ENCODE measurements around the gene CD81. TPM values are rescaled to one million over a fixed set of nuclear protein-coding genes. Genes with fewer than 3 reads are reported as not detected.

CD81 gene
- total RNA-seq, 2 donors from 2014 or later, result 111 to 217 TPM

- no peak for DNase-seq
- intact Hi-C loops (cut with DNase I, micrococcal nuclease), result loop anchor here (5.0 to 10.0 kb wide), 6 partner anchors 102 to 470 kb away; partner anchors contain the start of genes C11orf21 (in 1 of the 2) and TSPAN32 (in 1 of the 2)
- no peak for ATAC-seq
Measured at GRCh38 chr11:2424811-2425495, 47.8 kb downstream of the CD81 start.

GRCh38 chr11:2425506-2425905 is 48.4 kb downstream of the CD81 start:
- ATAC-seq (no peak), DNase-seq (no peak)
- intact Hi-C loops (cut with DNase I, micrococcal nuclease), result loop anchor here (5.0 to 10.0 kb wide), 3 partner anchors 102 to 469 kb away; no protein-coding TSS in a partner anchor

GRCh38 chr11:2426221-2426620 is 49.1 kb downstream of the CD81 start:
- DNase-seq (no peak), ATAC-seq (no peak)
- intact Hi-C loops (cut with DNase I, micrococcal nuclease), result loop anchor here (5.0 to 10.0 kb wide), 3 partner anchors 101 to 469 kb away; no protein-coding TSS in a partner anchor

- intact Hi-C loops (cut with DNase I, micrococcal nuclease), result loop anchor here (5.0 to 10.0 kb wide), 3 partner anchors 100 to 468 kb away; no protein-coding TSS in a partner anchor
- DNase-seq (peak; percentile 78 to 80), ATAC-seq (peak; percentile 88)
Measured at GRCh38 chr11:2426826-2427521, 49.9 kb downstream of the CD81 start.

- intact Hi-C loops (cut with DNase I, micrococcal nuclease), result loop anchor here (5.0 to 10.0 kb wide), 3 partner anchors 99 to 467 kb away; no protein-coding TSS in a partner anchor
- DNase-seq, result no peak
- peak; percentile 12 for ATAC-seq
Measured at GRCh38 chr11:2427721-2428321, 50.7 kb downstream of the CD81 start.

GRCh38 chr11:2428322-2428795 is 51.2 kb downstream of the CD81 start:
- intact Hi-C loops (cut with DNase I, micrococcal nuclease), result loop anchor here (5.0 to 10.0 kb wide), 3 partner anchors 99 to 466 kb away; no protein-coding TSS in a partner anchor
- ATAC-seq, result peak; percentile 73
- peak; percentile 69 to 93 for DNase-seq

GRCh38 chr11:2431395-2431794 is 54.3 kb downstream of the CD81 start:
- DNase-seq (no peak), ATAC-seq (no peak)
- intact Hi-C loops (cut with DNase I, micrococcal nuclease), result no loop called here

- DNase-seq (no peak), ATAC-seq (no peak)
- intact Hi-C loops (cut with DNase I, micrococcal nuclease), result no loop called here
Measured at GRCh38 chr11:2432171-2432621, 55.1 kb downstream of the CD81 start.

GRCh38 chr11:2432628-2433071 is 55.5 kb downstream of the CD81 start:
- DNase-seq (no peak), ATAC-seq (no peak)
- intact Hi-C loops (cut with DNase I, micrococcal nuclease), result no loop called here

GRCh38 chr11:2433106-2433925 is 56.2 kb downstream of the CD81 start:
- DNase-seq (no peak), ATAC-seq (no peak)
- intact Hi-C loops (cut with DNase I, micrococcal nuclease), result no loop called here

- ATAC-seq (no peak), DNase-seq (no peak)
- intact Hi-C loops (cut with DNase I, micrococcal nuclease), result no loop called here
Measured at GRCh38 chr11:2434008-2434407, 56.9 kb downstream of the CD81 start.

GRCh38 chr11:2434506-2435255 is 57.6 kb downstream of the CD81 start:
- ATAC-seq (no peak), DNase-seq (no peak)
- intact Hi-C loops (cut with DNase I, micrococcal nuclease), result no loop called here

GRCh38 chr11:2435288-2436012 is 58.3 kb downstream of the CD81 start:
- no peak for ATAC-seq
- no peak for DNase-seq
- intact Hi-C loops (cut with DNase I, micrococcal nuclease), result no loop called here

GRCh38 chr11:2436013-2436520 is 59.0 kb downstream of the CD81 start:
- intact Hi-C loops (cut with DNase I, micrococcal nuclease), result no loop called here
- DNase-seq, result no peak
- ATAC-seq, result no peak

GRCh38 chr11:2436521-2437031 is 59.5 kb downstream of the CD81 start:
- DNase-seq (no peak), ATAC-seq (no peak)
- intact Hi-C loops (cut with DNase I, micrococcal nuclease), result no loop called here

GRCh38 chr11:2437516-2437915 is 60.4 kb downstream of the CD81 start:
- DNase-seq, result no peak
- ATAC-seq, result no peak
- intact Hi-C loops (cut with DNase I, micrococcal nuclease), result no loop called here

GRCh38 chr11:2439820-2440219 is 62.7 kb downstream of the CD81 start:
- intact Hi-C loops (cut with DNase I, micrococcal nuclease), result no loop called here
- no peak for ATAC-seq
- no peak for DNase-seq
